GM21423 (cell line): ENCODE results near the gene SDF2L1.
"Not testable (repeated sequence)": the region's sequence is repeated elsewhere in the genome, so short reads cannot be mapped to it uniquely, and the experiment has no call there.

Source experiments
- ATAC-seq: cut with Tn5 transposase; IDR thresholded peaks from one replicate; pipeline ENCODE4 v1.9.1; 2021; ENCODE audit warnings: mild to moderate bottlenecking, moderate library complexity; ENCODE audit not compliant: unreplicated experiment

Gene SDF2L1

DNA sequence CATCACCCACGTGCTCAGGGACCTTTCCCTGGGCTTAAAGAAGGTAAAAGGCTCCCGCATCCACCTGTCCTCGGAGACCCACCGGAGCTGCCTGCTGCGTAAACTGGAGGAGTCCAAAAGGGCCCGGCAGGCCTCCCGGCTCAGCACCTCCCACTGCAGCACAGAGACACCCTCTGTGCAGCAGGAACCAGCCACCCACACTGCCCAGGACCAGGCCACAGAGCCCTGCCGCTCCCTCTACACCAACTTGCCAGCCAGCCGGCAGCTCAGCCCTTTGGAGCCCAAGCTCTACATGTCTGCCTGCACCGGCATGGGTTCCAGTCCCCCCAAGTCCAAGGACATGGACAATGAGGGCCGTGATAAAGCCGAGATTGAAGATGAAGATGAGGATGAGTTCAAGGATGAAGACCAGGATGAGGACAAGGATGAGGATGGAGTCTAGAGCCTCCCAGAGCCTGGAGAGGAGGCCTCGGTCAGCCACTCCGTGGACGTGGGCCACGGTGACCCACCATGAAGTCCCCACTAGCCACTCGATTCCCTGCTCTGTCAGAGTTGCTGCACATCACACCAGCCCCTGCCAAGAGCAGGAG is 5.4 kb upstream of the SDF2L1 start:
- no peak for ATAC-seq

- ATAC-seq, result not testable (repeated sequence)
These were observed 4.7 kb upstream of the SDF2L1 start for GRCh38 chr22:21637450-21637849.

DNA sequence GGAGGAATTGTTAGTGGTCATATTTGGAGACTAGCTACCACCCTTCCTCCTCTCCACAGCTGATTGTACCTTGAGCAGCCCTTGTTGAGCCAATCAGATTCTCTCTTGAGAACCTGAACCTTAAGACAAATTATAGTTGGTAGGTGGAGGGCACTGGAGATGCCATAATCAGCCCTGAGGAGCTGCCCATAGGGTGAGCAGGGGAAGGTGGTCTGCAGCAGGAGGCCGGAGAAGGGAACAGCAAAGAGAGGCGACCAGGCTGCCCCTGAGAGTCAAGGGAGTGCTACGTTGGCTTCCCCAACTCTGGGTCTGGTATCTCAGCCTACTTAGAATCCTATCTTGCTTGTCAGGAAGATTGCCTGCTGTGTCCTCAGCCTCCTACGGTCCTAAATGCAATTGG is 2.7 kb upstream of the SDF2L1 start:
- no peak for ATAC-seq

- ATAC-seq, result no peak
These were observed 1.3 kb upstream of the SDF2L1 start for GRCh38 chr22:21640810-21641209.

DNA sequence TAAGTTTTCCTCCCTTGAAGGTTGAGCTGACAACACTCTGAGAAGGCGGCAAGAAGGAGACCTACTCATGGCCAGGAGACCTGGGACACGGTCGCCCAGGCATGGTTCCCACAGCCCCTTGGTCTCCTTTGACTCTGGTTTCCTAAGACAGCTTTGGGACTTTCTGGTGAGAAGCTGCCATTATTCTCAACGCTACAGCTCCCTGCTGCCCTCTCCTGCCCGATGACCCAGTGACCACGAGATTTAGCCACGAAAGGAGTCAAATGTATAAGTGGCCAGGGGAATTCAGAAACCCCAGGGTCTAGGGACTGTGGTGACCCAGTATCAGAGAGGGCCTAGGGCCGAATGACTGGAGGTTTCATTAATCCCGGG is 699 bp upstream of the SDF2L1 start:
- peak; percentile 5 for ATAC-seq

- ATAC-seq, result no peak
These were observed 714 bp downstream of the SDF2L1 start for GRCh38 chr22:21642584-21643448.

DNA sequence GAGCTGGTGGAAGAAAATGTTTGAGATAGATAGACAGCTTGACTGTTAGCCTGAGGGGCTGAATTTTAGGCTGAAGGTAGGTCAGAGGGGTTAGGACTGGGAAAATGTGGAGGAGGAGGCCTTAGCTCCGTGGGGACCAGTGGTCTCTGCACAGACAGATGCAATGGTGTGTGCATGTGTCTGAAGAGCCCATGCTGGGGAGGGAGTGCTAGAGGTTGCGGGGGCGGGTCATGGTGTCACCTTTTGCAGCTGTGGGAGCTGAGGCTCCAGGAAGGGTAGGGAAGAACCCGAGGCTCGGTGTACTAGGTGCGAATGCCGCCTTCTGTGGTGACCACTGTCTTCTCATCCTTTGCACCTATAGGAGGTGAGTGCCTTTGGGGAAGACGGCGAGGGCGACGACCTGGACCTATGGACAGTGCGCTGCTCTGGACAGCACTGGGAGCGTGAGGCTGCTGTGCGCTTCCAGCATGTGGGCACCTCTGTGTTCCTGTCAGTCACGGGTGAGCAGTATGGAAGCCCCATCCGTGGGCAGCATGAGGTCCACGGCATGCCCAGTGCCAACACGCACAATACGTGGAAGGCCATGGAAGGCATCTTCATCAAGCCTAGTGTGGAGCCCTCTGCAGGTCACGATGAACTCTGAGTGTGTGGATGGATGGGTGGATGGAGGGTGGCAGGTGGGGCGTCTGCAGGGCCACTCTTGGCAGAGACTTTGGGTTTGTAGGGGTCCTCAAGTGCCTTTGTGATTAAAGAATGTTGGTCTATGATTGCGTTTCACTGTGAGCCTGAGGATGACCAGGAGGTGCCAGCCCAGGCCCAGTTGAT is 1.6 kb downstream of the SDF2L1 start:
- no peak for ATAC-seq

GRCh38 chr22:21645513-21645912 is 3.4 kb downstream of the SDF2L1 start:
- ATAC-seq, result not testable (repeated sequence)

DNA sequence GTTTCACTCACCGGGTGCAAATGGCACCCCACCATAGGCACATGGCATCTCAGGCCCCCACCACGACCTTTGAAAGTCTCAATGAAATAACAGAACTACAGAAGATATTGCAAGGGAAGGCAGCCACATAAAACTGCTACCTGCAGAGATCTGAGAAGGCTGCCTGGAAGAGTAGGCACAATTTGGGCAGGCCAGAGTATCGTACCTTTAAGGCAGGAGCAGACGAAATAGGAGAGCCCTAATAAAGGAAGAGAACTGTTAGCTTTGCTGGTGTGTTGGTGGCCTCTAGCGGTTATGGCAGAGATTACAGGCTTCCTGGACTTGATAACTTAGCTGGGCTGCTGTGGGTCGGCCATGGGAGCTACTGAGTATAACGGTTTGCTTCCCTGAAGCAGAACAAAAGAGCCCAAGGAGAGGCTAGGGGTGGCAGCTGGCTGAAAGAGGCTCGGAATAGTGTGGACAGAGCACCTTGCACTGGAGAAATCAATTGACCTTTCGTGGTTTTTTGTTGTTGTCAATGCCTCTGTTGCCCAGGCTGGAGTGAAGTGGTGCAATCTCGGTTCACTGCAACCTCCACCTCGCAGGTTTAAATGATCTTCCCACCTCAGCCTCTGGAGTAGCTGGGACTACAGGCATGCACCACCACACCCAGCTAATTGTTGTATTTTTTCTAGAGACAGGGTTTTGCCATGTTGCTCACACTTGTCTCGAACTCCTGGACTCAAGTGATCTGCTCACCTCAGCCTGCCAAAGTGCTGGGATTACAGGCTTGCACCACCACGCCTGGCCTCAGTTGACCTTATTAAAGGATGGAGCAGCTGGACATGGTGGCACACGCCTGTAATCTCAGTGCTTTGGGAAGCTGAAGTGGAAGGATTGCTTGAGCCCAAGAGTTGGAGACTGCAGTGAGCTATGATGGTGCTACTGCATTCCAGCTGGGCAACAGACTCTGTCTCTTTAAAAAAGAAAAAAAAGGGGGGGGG is 4.8 kb downstream of the SDF2L1 start:
- no peak for ATAC-seq

- ATAC-seq, result no peak
These were observed 8.2 kb downstream of the SDF2L1 start for GRCh38 chr22:21650280-21650679.

DNA sequence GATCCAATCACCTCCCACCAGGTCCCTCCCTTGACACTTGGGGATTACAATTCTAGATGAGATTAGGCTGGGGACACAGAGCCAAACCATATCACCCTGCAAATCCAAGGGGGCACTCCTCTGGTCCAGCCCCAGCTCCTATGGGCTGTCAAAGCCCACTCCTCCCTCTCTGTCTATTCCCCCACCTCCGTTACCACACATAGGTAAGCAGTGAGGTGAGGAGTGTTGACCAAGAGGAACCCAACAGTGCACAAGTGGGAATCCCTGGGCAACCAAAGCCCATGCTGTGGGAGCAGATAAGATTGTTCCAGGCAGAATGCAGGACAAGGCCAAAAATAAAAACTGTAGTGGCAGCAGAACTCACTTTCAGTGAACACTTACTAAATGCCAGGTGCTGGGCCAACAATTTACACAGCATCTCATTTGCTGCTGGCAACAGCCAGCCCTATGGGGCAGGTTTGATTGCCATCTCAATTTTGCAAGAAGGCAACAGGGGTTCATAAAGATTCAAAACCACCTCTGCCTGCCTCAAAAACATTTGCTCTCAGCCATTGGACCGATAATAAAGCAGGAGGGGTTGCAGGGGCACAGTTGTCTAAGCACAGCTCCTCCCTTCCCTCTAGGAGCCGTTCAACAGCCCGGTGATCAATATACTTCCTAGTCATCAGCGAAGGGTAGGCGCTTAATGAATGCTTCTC is 8.9 kb downstream of the SDF2L1 start:
- ATAC-seq, result no peak

DNA sequence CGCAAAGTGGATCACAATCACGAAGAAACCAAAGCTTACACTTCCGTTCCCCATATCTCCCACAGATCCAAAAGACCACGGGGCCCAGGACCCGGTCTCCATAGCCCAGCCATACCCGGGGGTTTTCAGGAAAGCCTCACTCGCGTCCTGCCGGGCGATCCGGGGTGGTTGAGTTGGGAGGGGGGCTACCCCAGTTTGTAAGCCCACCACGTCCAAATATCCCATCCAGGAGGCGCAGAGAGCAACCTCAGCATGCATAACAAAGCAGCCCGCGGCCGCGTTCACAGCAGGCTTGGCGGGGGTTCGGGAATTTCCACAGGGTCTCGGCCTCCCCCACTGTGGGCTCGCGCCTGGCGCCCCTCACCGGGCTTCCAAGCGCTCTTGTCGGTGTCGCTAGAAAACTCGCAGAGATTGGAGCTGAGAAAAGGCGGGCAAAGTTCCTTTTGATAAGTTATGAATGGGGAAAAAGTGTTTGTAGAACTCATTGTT is 9.5 kb downstream of the SDF2L1 start:
- no peak for ATAC-seq

DNA sequence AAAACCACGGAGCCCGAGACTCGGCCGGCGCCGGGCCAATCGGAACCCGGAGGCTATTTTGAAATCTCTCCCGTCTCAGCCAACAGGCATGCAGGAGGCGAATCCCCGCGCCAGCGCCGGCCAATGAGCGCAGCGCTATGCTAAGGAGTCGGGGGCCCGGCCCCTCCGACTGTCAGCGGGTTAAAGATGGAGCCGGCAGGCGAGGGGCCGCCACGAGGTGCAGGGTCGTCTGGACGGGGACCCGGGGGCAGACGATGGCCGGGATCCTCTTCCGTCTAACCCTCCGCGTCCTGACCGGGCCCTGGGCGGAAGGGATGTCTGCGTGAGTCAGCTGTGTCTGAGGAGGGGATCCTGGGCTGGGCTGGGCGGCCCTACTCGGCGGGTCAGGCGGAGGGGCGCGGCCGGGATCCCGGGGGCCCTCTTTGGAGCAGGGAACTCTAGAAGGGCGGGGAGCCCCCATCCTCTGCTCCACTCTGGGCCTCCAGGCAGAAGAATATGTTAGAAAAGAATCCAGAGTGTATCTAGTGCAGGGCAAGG is 10.0 kb downstream of the SDF2L1 start:
- ATAC-seq, result peak; percentile 82

DNA sequence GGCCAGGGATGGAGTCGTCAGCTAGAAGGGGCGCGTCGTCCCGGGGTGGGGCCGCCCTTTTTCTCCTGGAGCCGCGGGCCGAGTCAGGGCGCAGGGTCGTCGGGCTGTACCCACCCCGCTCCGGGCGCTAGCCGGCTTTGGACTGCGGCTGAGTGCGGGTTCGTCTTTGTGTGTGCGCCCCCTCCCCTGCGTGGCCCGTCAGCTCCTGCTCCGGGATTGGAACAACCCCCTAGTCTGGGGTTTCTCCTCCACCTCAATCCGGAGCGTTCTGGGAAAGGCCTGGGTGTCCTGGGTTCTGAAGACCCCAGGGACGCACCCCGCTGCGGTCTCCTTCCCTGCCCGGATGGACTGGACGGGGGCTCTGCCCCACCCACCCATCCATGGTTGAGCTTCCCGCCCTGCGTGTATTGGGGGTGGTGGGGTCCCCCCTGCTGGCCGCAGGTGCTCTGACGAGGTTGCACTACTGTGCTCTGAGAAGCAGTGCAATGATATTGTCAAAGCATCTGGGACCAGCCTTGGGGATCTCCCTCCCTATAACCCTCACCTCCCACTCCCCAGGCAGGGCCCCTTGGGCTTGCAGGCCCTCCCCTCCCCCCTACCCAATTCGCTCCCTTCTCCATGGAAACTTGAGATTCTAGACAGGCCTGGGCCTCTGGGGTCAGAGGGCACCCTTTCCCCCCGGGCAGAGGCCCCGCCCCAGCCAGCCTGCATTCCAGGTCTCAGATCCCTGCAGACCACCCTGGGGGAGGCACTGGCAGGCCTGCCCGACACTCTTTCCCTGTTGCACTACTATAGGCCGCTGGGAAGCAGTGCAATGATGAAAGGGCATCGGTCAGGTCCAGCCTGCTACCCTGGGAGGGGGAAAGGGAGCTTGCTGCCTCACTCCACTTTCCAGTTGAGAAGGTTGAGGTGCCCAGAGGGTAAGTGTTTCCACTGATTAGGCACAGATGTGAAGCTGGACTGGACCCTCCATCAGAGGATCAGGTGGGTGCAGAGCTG is 10.7 kb downstream of the SDF2L1 start:
- ATAC-seq, result no peak

- ATAC-seq, result no peak
These were observed 14.9 kb downstream of the SDF2L1 start for GRCh38 chr22:21657020-21657359.

GRCh38 chr22:21657360-21658032 is 15.4 kb downstream of the SDF2L1 start:
- ATAC-seq, result peak; percentile 66

GRCh38 chr22:21659864-21660525 is 17.9 kb downstream of the SDF2L1 start:
- no peak for ATAC-seq
